OCI-LY3 (cell line): ENCODE measurements around the gene C14orf119.

Experiments
- H2AFZ ChIP-seq: fragments of 200-600, 300-600 bp; shearing (Covaris generic); 2 replicates; pipeline ENCODE4 v1.6.0; 2014; ENCODE audit warnings: antibody characterized with exemption, low read depth, low read length
- H3K27ac ChIP-seq: fragments of 200-600, 300-600 bp; sonication (generic); 2 replicates; pipeline ENCODE4 v1.5.1; 2014; ENCODE audit warnings: mild to moderate bottlenecking, low read length, moderate library complexity, mixed read lengths
- H3K27me3 ChIP-seq: fragments of 200-600, 300-600 bp; sonication (generic); 2 replicates; pipeline ENCODE4 v1.6.1; 2014; ENCODE audit warnings: low read depth, low read length, mixed read lengths
- H3K36me3 ChIP-seq: fragments of 200-600, 300-600 bp; sonication (generic); replicated peaks from 2 replicates; pipeline ENCODE3; 2014; ENCODE audit warnings: low read depth, low read length, mixed read lengths
- H3K4me1 ChIP-seq: fragments of 300-600, 200-600 bp; sonication (generic); 2 replicates; pipeline ENCODE4 v1.6.1; 2014; ENCODE audit warnings: low read length, mixed read lengths
- H3K4me2 ChIP-seq: fragments of 200-600, 300-600 bp; sonication (generic); 2 replicates; pipeline ENCODE4 v1.6.1; 2014; ENCODE audit warnings: low read length, mixed read lengths
- H3K4me3 ChIP-seq: fragments of 300-600, 200-600 bp; sonication (generic); 2 replicates; pipeline ENCODE4 v1.5.1; 2014; ENCODE audit warnings: antibody characterized with exemption, mild to moderate bottlenecking, low read length, moderate library complexity
- H3K79me2 ChIP-seq: fragments of 300-600, 200-600 bp; shearing (Covaris generic); 2 replicates; pipeline ENCODE4 v1.6.1; 2014; ENCODE audit warnings: mild to moderate bottlenecking, low read length, mixed read lengths
- H3K9ac ChIP-seq: fragments of 300-600, 200-600 bp; shearing (Covaris generic); 2 replicates; pipeline ENCODE4 v1.6.0; 2014; ENCODE audit warnings: mild to moderate bottlenecking, low read length, moderate library complexity
- H3K9me3 ChIP-seq: fragments of 200-600, 300-600 bp; shearing (Covaris generic); 2 replicates; pipeline ENCODE4 v1.6.1; 2014; ENCODE audit warnings: low read length, mixed read lengths; ENCODE audit not compliant: insufficient read depth
- H4K20me1 ChIP-seq: fragments of 200-600, 300-600 bp; sonication (generic); 2 replicates; pipeline ENCODE4 v1.6.1; 2016; ENCODE audit warnings: low read length, mixed read lengths; ENCODE audit not compliant: insufficient read depth
- EZH2phosphoT487 ChIP-seq: fragments of 200-600 bp; shearing (Covaris generic); IDR thresholded peaks from 2 replicates; pipeline ENCODE4 v1.6.1; 2018; ENCODE audit warnings: antibody characterized with exemption, mixed run types, low read depth
- TF ChIP-seq, protein P1 (sequence below): fragments of 200-600, 300-600 bp; sonication (generic); IDR thresholded peaks from 2 replicates; pipeline ENCODE4 v1.5.1; 2014; ENCODE audit warnings: antibody characterized with exemption, low read length, low read depth

The C14orf119 gene

DNA sequence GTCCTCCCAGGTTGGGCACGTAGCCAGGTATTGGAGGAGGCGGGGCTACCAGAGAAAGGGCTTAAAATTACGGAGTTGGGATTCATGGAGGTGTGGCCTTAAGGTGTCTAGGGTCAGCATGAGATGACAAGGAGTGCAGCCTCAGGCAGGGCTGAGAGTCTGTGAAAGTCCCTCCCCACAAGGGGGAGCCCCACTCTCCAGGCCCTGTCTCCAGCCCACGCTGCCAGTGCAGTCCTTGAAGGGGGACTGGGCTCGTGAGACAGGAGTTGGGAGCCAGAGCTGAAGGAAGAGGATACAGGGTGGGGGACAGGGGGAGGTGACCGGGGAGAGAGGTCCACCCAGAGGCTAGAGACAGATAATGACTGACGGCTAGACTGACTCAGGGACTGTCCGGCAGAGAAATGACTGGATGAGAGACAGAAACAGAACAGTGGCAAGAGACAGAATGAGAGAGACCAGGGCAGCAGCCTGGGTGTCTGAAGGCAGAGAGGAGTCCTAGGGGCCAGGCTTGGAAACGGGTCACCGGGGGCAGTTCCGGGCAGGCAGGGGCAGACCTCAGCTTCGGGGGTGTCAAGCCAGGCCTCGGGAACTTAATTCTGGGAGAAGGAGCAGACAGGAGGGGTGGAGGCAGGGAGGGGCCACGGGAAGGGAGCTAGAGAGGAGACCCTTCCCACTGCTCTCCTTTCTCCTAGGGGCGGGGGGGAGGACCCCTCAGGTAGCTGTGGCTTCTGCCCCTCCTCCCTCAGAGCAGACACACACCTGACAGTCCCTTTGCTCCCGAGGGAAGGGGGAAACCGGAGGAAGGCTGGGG lies 39.0 kb upstream of the C14orf119 start:
- Histone ChIP-seq H3K36me3 (peaks cover 16% of the 10 kb centered on the region), H3K9ac (peak overlapping the region; percentile 30; the same call in 1 of the 2 replicates)
- TF ChIP-seq, protein P1, sequence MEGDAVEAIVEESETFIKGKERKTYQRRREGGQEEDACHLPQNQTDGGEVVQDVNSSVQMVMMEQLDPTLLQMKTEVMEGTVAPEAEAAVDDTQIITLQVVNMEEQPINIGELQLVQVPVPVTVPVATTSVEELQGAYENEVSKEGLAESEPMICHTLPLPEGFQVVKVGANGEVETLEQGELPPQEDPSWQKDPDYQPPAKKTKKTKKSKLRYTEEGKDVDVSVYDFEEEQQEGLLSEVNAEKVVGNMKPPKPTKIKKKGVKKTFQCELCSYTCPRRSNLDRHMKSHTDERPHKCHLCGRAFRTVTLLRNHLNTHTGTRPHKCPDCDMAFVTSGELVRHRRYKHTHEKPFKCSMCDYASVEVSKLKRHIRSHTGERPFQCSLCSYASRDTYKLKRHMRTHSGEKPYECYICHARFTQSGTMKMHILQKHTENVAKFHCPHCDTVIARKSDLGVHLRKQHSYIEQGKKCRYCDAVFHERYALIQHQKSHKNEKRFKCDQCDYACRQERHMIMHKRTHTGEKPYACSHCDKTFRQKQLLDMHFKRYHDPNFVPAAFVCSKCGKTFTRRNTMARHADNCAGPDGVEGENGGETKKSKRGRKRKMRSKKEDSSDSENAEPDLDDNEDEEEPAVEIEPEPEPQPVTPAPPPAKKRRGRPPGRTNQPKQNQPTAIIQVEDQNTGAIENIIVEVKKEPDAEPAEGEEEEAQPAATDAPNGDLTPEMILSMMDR, result peak; percentile 64
- no peak for TF ChIP-seq EZH2phosphoT487

DNA sequence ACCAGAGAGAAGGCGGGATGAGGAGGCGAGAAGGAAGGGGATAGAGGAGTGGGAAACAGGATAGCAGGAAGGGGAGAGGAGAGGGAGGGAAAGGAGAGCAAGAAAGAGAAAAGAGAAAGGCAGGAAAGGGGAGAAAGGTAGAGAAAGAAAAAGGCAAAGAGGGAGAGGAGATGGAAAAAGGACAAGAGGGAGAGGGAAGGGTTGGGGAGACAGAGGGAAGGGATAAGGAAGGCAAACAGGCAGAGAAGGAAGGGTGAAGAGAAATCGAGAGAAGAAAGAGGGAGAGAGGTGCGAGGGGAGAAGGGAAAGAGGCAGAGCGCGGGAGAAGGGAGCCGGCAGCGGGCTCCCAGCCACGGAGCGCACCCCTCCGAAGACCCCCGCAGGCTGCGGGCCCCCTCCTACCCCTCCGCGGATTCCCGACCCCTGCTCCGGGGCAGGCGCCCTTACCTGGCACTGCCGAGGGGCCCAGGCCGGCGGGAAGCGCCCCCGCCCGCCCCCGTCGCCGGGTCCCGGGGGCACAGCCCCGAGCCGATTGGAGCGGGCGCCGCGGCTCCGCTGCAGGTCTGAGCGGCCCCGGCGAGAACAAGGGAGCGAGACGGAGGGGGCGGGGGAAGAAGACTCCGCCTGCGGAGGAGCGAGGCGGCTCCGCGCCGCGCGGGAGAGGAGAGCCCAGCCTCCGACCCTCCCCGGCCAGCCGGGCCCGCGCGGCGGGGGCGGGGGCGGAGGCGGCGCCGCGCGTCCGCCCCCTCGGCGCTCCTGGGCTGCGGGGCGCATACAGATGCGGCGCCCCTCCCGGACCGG lies 38.1 kb upstream of the C14orf119 start, which contains the start of gene CDH24:
TSS of gene CDH24 (minus strand) at position 565 of the 801 bp plus-strand sequence. CDS start 1,787 bp downstream, outside the sequence.
- Histone ChIP-seq H3K9ac (peak within 1 kb of the TSS; percentile 44), H3K27me3 (peaks cover 7% of the 10 kb centered on the region; the same call in 1 of the 2 replicates), H3K4me1 (peaks cover 20% of the 10 kb centered on the region), H3K36me3 (peaks cover 19% of the 10 kb centered on the region), H2AFZ (no peak within 1 kb of the TSS), H3K4me3 (peak within 1 kb of the TSS; percentile 80), H3K4me2 (peak within 1 kb of the TSS; percentile 98), H3K79me2 (no peaks in the 10 kb centered on the region), H3K9me3 (no peaks in the 10 kb centered on the region), H3K27ac (no peak within 1 kb of the TSS), H4K20me1 (peaks cover 5% of the 10 kb centered on the region)
- TF ChIP-seq, protein P1, result no peak
- no peak for TF ChIP-seq EZH2phosphoT487

More for the DNA sequence above, 39.0 kb upstream of the C14orf119 start:
- H3K79me2 ChIP-seq, result no peaks in the 10 kb centered on the region
- H3K27ac ChIP-seq, result no peak overlapping the region
- H3K4me1 ChIP-seq, result peaks cover 20% of the 10 kb centered on the region
- H3K4me3 ChIP-seq, result peak overlapping the region; percentile 80
- no peak overlapping the region for H2AFZ ChIP-seq
- peak overlapping the region; percentile 98 for H3K4me2 ChIP-seq
- H3K27me3 ChIP-seq, result peaks cover 7% of the 10 kb centered on the region; the same call in 1 of the 2 replicates
- H4K20me1 ChIP-seq, result peaks cover 5% of the 10 kb centered on the region
- no peaks in the 10 kb centered on the region for H3K9me3 ChIP-seq

DNA sequence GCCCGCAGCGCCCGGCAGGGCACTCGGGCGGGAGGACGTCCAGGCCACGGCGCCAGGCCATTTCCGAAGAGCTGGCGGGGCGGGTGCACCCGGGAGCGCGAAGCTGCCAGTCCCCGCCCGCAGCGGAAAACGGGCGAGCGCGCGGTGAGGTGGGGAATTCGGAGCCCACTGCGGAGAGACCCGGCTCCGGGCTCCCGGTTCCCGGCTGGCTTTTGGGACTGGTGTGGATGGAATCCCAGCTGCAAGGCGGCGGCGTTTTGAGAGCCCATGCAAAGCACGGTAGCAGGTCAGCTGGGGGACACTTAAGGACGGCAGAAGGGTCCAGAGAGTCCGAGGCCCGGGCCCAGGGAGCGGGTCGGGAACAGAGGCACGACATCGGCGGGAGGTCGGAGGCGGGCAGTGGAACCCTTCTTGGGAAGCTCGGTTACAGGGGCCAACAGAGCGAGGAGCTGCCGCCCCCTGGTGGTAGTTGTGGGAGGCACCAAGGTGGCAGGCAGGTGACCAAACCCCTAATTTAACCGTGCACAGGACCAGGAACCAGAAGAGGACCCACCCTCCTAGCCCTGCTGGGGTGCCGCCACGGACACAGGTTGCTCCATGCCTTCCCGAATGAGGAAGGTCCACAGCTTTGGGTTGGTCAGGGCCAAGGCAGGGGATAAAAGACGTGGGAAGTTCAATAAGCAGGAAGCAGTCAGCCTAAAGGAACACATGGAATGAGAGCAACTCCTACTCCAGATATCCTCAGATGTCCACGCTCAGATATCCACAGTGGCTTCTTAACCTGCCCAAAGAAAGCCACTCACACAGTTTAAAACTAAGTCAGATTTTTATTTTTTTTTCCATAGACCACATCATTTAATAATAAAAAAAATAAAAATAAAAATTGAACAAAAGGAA lies 37.3 kb upstream of the C14orf119 start:
- peaks cover 20% of the 10 kb centered on the region for H3K4me1 ChIP-seq
- no peaks in the 10 kb centered on the region for H3K79me2 ChIP-seq
- H3K9me3 ChIP-seq, result no peaks in the 10 kb centered on the region
- peak overlapping the region; percentile 44; the same call in 1 of the 2 replicates for H3K9ac ChIP-seq
- H3K27me3 ChIP-seq, result peaks cover 7% of the 10 kb centered on the region; the same call in 1 of the 2 replicates
- H3K36me3 ChIP-seq, result peaks cover 28% of the 10 kb centered on the region
- peak overlapping the region; percentile 98 for H3K4me2 ChIP-seq
- H4K20me1 ChIP-seq, result peaks cover 5% of the 10 kb centered on the region
- no peak for TF ChIP-seq EZH2phosphoT487
- TF ChIP-seq, protein P1, result peak; percentile 82
- H2AFZ ChIP-seq, result no peak overlapping the region
- H3K27ac ChIP-seq, result no peak overlapping the region
- peak overlapping the region; percentile 80 for H3K4me3 ChIP-seq
